Glutamatergic neuron (in vitro differentiated cells): ENCODE results near the gene PCDHGB7. TPM values are rescaled to one million over a fixed set of nuclear protein-coding genes. Genes with fewer than 3 reads are reported as not detected.

ENCODE experiments used
- DNase-seq: peaks from one replicate; pipeline ENCODE4 v3.0.0; 2022
- H3K27ac Mint-ChIP-seq: one replicate; pipeline ENCODE4 v1.8.0; 2020; ENCODE audit warnings: mild to moderate bottlenecking, mixed read lengths, inconsistent platforms; ENCODE audit not compliant: unreplicated experiment
- H3K27me3 Mint-ChIP-seq: one replicate; pipeline ENCODE4 v1.8.0; 2020; ENCODE audit warnings: mild to moderate bottlenecking, moderate library complexity, mixed read lengths, inconsistent platforms; ENCODE audit not compliant: unreplicated experiment
- H3K36me3 Mint-ChIP-seq: one replicate; pipeline ENCODE4 v1.8.0; 2020; ENCODE audit warnings: mild to moderate bottlenecking, mixed read lengths, inconsistent platforms; ENCODE audit not compliant: unreplicated experiment
- H3K4me1 Mint-ChIP-seq: one replicate; pipeline ENCODE4 v1.8.0; 2020; ENCODE audit warnings: mild to moderate bottlenecking, low read depth, mixed read lengths, inconsistent platforms; ENCODE audit not compliant: unreplicated experiment
- H3K4me3 Mint-ChIP-seq: one replicate; pipeline ENCODE4 v1.8.0; 2020; ENCODE audit warnings: mild to moderate bottlenecking, mixed read lengths, inconsistent platforms; ENCODE audit not compliant: unreplicated experiment
- H3K9me3 Mint-ChIP-seq: one replicate; pipeline ENCODE4 v1.8.0; 2020; ENCODE audit warnings: mild to moderate bottlenecking, moderate library complexity, mixed read lengths, inconsistent platforms; ENCODE audit not compliant: unreplicated experiment
- CTCF ChIP-seq: fragments of 200-600 bp; sonication (generic); IDR thresholded peaks from one replicate; pipeline ENCODE4 v1.5.0; 2021; ENCODE audit not compliant: partially characterized antibody, unreplicated experiment
- total RNA-seq: library from RNA; stranded (reverse); fragmentation: NEBNext Ultra II Directional; extraction: Animal tissue kit (Norgen Biotek cat#: 25700); gene quantifications from one replicate; pipeline ENCODE4 v1.2.1, GENCODE V29; 2021; ENCODE audit not compliant: unreplicated experiment

Gene PCDHGB7
- total RNA-seq, 1 donor from 2014 or later = 38.6 TPM

- peaks cover 20% of the 10 kb centered on the region for H3K9me3 Mint-ChIP-seq
- peaks cover 46% of the 10 kb centered on the region for H3K36me3 Mint-ChIP-seq
- H3K4me1 Mint-ChIP-seq = no peaks in the 10 kb centered on the region
- H3K27ac Mint-ChIP-seq = no peak overlapping the region
- H3K4me3 Mint-ChIP-seq = no peak overlapping the region
- DNase-seq = no peak
- H3K27me3 Mint-ChIP-seq = peaks cover 4% of the 10 kb centered on the region
- TF ChIP-seq CTCF = no peak
Measured at GRCh38 chr5:141437221-141437620, 19.7 kb downstream of the PCDHGB7 start.

- H3K27me3 Mint-ChIP-seq = peaks cover 4% of the 10 kb centered on the region
- H3K27ac Mint-ChIP-seq = no peak overlapping the region
- peaks cover 39% of the 10 kb centered on the region for H3K36me3 Mint-ChIP-seq
- H3K4me1 Mint-ChIP-seq = no peaks in the 10 kb centered on the region
- H3K9me3 Mint-ChIP-seq = peaks cover 12% of the 10 kb centered on the region
- TF ChIP-seq CTCF = no peak
- H3K4me3 Mint-ChIP-seq = no peak overlapping the region
- no peak for DNase-seq
Measured at GRCh38 chr5:141439411-141440141, 22.1 kb downstream of the PCDHGB7 start.

- Mint-ChIP-seq H3K9me3 (peaks cover 12% of the 10 kb centered on the region), H3K36me3 (peaks cover 41% of the 10 kb centered on the region), H3K4me3 (no peak overlapping the region), H3K4me1 (no peaks in the 10 kb centered on the region), H3K27ac (no peak overlapping the region), H3K27me3 (peaks cover 4% of the 10 kb centered on the region)
- no peak for TF ChIP-seq CTCF
- no peak for DNase-seq
Measured at GRCh38 chr5:141440341-141440740, 22.9 kb downstream of the PCDHGB7 start.

- Mint-ChIP-seq H3K27ac (no peak overlapping the region), H3K4me1 (no peaks in the 10 kb centered on the region), H3K9me3 (peaks cover 14% of the 10 kb centered on the region), H3K36me3 (peaks cover 41% of the 10 kb centered on the region), H3K4me3 (no peak overlapping the region), H3K27me3 (peaks cover 4% of the 10 kb centered on the region)
- no peak for DNase-seq
- no peak for TF ChIP-seq CTCF
Measured at GRCh38 chr5:141441571-141442170, 24.2 kb downstream of the PCDHGB7 start.

- no peak overlapping the region for H3K27ac Mint-ChIP-seq
- H3K4me1 Mint-ChIP-seq = no peaks in the 10 kb centered on the region
- TF ChIP-seq CTCF = no peak
- no peak for DNase-seq
- H3K27me3 Mint-ChIP-seq = no peaks in the 10 kb centered on the region
- no peaks in the 10 kb centered on the region for H3K36me3 Mint-ChIP-seq
- no peak overlapping the region for H3K4me3 Mint-ChIP-seq
- H3K9me3 Mint-ChIP-seq = no peaks in the 10 kb centered on the region
Measured at GRCh38 chr5:141465351-141465750, 47.9 kb downstream of the PCDHGB7 start.
